GM12892 (cell line): Measurements from ENCODE around the gene ATP2A3.

Source experiments
- DNase-seq: peaks from one replicate; pipeline ENCODE4 v3.0.0; 2011; ENCODE audit not compliant: insufficient read length
- FAIRE-seq: peaks from 2 replicates; lab custom pipeline; 2011; peaks lifted over from hg19 to GRCh38; lab: Jason Lieb, UNC
- POLR2A ChIP-seq: IDR thresholded peaks from 2 replicates; pipeline ENCODE4 v1.6.1; 2011; ENCODE audit warnings: low read depth, low read length, control low read depth
- POLR2AphosphoS5 ChIP-seq: IDR thresholded peaks from 2 replicates; pipeline ENCODE4 v1.6.1; 2011; ENCODE audit warnings: low read depth, low read length, control low read depth
- TAF1 ChIP-seq: IDR thresholded peaks from 2 replicates; pipeline ENCODE4 v1.6.1; 2011; ENCODE audit warnings: low read depth, mild to moderate bottlenecking, control low read depth, low read length, borderline replicate concordance

The ATP2A3 gene

GRCh38 chr17:3887804-3888203 lies 76.4 kb downstream of the ATP2A3 start:
- TF ChIP-seq TAF1 (no peak), POLR2AphosphoS5 (no peak), POLR2A (no peak)
- FAIRE-seq (no peak), DNase-seq (no peak)

GRCh38 chr17:3887394-3887793 lies 76.8 kb downstream of the ATP2A3 start:
- no peak for FAIRE-seq

GRCh38 chr17:3886776-3887175 lies 77.5 kb downstream of the ATP2A3 start:
- no peak for FAIRE-seq
- TF ChIP-seq POLR2A, result no peak
- TF ChIP-seq POLR2AphosphoS5, result no peak
- no peak for TF ChIP-seq TAF1
- DNase-seq, result no peak

More at GRCh38 chr17:3887394-3887793, 76.8 kb downstream of the ATP2A3 start:
- no peak for DNase-seq
- TF ChIP-seq POLR2A, result no peak
- TF ChIP-seq POLR2AphosphoS5, result no peak
- TF ChIP-seq TAF1, result no peak

GRCh38 chr17:3885970-3886369 lies 78.3 kb downstream of the ATP2A3 start:
- TF ChIP-seq TAF1 (no peak), POLR2AphosphoS5 (no peak), POLR2A (no peak)
- no peak for DNase-seq
- FAIRE-seq, result no peak

GRCh38 chr17:3885271-3885670 lies 79.0 kb downstream of the ATP2A3 start:
- DNase-seq (no peak), FAIRE-seq (no peak)
- no peak for TF ChIP-seq POLR2A
- TF ChIP-seq TAF1, result no peak
- no peak for TF ChIP-seq POLR2AphosphoS5

GRCh38 chr17:3884188-3884587 lies 80.0 kb downstream of the ATP2A3 start:
- TF ChIP-seq POLR2A (no peak), TAF1 (no peak), POLR2AphosphoS5 (no peak)

GRCh38 chr17:3882276-3882675 lies 82.0 kb downstream of the ATP2A3 start:
- DNase-seq (no peak), FAIRE-seq (no peak)
- TF ChIP-seq TAF1 (no peak), POLR2A (no peak), POLR2AphosphoS5 (no peak)

More at GRCh38 chr17:3884188-3884587, 80.0 kb downstream of the ATP2A3 start:
- no peak for DNase-seq
- no peak for FAIRE-seq

GRCh38 chr17:3880983-3881382 lies 83.3 kb downstream of the ATP2A3 start:
- TF ChIP-seq POLR2AphosphoS5 (no peak), TAF1 (no peak), POLR2A (no peak)
- no peak for FAIRE-seq
- no peak for DNase-seq

GRCh38 chr17:3879591-3880417 lies 84.4 kb downstream of the ATP2A3 start:
- TF ChIP-seq POLR2AphosphoS5 (no peak), TAF1 (no peak), POLR2A (no peak)
- FAIRE-seq (no peak), DNase-seq (no peak)

- FAIRE-seq (no peak), DNase-seq (no peak)
- TF ChIP-seq TAF1, result no peak
- no peak for TF ChIP-seq POLR2A
- no peak for TF ChIP-seq POLR2AphosphoS5
Observed at GRCh38 chr17:3879186-3879585, 85.1 kb downstream of the ATP2A3 start.

GRCh38 chr17:3877220-3877619 lies 87.0 kb downstream of the ATP2A3 start:
- DNase-seq, result no peak
- no peak for FAIRE-seq
- TF ChIP-seq POLR2AphosphoS5 (no peak), TAF1 (no peak), POLR2A (no peak)

GRCh38 chr17:3875317-3875716 lies 88.9 kb downstream of the ATP2A3 start:
- TF ChIP-seq TAF1, result no peak
- TF ChIP-seq POLR2A, result no peak
- no peak for TF ChIP-seq POLR2AphosphoS5
- DNase-seq (no peak), FAIRE-seq (no peak)
